T-helper 9 cell (primary cell): ENCODE measurements around the gene RBM43.
"Not testable (repeated sequence)": the region's sequence is repeated elsewhere in the genome, so short reads cannot be mapped to it uniquely, and the experiment has no call there.

Experiments
- DNase-seq: peaks from one replicate; pipeline ENCODE4 v3.0.0-alpha.2; 2020

RBM43 gene

DNA sequence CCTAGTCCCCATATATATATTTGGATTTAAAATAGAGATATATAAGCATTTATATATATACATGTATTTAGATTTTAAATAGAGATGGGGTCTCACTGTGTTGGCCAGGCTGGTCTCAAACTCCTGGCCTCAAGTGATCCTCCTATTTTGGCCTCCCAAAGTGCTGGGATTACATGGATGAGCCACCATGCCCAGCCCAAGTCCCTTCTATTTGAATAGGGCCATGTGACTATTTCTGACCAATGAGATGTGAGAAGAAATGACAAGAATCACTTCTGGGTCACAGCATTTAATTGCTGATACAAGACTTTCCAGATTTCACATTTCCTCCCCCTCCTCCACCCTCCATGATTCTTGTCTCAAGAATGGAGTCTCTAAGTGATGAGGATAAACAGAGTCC, 6.4 kb upstream of the RBM43 start:
- DNase-seq, result no peak

DNA sequence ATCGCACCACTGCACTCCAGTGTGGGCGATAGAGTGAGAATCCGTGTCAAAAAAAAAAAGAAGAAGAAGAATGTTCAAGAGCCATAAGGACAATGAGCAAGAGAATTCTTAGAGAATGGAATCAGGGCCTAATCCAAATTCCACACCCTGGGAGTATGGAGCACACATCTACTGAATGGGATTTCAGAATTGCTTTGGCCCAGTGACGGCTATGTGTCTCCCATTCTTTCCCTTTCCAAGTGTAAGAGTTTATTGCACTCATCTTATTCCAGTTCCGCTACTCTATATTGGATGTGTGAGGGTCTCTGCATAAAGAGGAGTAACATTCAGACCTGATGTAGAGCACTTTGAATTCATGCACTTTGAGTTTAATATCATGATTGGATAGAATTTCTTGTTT, 5.9 kb upstream of the RBM43 start:
- DNase-seq, result no peak

DNA sequence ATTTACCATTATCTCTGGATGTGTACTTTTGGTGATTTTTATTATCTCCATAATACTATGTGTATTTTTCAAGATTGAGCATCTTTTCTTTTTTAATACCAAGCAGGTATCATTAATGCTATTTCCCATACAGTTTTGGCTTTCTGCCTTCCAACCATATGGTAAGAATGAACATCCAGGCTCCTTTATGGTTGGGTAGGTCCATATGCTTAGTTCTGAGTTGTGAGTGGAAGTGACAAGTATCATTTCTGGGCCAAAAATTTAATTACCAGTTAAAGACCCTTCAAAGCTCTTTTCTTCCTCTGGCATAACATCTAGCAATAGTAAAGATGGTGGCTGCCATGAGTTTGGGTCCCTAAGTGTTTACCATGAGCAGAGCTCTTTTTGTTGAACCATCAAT, 4.3 kb upstream of the RBM43 start:
- no peak for DNase-seq

DNA sequence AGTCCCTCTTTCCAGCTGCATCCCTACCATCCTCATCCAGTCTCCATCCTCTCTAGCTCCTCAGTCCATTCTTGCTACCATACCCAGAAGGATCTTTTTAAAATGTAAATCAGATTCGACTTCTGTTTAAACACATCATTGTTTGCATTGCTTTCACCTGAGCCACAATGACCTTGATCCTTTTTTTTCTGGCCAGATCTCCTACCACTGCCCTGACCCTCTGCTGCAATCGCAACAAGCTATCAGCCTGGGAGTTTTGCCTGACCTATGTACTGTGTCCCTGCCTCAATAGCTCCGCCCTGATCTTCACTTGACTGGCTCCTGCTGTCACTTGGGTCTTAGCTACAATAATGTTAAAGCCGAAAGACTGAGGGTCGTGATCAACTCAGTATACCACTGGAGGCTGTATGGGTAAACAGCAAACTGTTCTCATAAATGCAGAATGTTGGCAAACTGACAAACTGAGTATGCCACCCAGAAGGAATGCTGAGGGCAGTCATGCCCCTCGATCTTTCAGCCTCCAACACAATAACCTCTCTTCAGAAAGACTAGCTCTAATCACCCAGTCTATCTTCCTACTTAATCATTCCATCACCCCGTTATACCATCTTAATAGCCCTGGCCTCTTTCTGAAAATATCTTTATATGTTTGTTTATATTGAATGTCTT, 2.6 kb upstream of the RBM43 start:
- no peak for DNase-seq

DNA sequence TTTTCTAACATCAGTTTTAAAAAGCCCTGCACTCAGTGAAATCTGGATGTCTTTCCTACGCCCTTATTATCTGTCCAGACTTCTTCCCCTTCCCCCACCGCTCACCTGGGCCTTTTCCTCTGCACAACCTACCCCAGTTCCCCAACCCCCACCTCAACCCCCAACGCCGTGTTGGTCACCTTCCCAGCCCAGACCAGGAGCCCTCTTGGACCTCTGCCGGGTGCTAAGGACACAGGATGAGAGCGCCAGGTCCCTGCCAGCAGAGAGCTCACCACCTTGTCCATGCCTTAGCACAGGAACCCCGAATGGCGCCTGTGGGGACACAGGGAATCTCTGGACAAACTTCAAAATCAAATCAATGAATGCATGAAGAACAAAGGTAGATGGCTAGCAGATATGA, 966 bp upstream of the RBM43 start:
- DNase-seq, result no peak

DNA sequence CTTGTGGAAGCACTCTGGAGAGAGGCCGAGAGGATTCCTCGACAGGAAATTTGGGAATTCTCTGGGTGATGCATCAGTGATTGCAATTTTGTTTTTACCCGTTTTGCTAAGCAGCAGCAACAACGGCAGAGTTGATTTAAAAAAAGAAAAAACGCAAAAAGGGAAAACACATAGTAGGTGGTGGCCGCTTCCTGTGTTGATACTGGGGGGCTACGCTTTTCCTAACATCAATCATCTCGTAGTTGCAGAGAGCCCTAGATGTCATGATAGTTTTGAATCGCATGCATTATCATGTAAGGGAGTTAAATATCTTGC, 271 bp upstream of the RBM43 start:
- DNase-seq, result no peak

DNA sequence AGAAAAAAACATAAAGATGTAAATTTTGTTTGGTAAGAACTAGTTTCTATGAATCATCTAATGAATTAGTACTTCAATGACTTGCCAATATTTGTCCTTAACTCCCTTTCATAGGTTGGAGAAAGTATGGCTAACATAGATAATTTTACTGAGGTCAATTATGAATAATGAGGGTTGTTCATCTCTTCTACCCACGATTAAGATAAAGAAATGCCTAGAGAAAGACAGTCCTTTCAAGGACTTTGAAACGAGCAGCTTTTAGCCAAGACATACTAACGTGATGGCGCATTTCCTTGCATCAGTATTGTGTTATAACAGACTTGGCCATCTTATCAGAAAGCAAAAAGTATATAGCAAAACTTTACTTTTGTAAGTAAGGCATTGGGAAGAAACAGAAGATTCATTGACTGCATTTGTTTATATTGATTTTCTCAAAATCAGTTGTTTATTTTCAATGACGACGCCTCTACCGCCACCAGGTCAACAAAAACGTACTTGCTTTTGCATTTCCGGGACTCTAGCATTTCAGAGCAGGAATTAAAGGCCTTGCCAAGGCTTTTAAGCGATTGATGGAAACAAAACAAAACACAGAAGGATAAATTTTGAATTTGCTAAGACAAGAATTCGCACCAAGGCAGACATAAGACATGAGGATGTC, 961 bp downstream of the RBM43 start:
- no peak for DNase-seq

DNA sequence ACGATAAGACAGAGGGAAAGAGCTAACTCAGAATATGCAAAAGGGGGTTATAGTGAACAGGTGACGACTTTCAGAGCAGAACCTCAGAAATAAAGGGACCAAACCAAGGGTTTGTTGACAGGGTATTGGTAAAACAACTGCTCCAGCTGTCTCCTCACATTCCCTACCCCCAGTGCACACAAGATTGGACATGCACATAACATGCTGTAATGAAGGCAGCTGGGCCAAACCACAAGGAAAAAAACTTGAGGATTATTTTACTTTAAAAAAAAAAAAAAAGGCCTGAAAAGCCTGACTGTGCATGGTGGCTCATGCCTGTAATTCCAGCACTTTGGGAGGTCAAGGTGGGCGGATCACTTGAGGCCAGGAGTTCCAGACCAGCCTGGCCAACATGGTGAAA, 3.5 kb downstream of the RBM43 start:
- no peak for DNase-seq

DNA sequence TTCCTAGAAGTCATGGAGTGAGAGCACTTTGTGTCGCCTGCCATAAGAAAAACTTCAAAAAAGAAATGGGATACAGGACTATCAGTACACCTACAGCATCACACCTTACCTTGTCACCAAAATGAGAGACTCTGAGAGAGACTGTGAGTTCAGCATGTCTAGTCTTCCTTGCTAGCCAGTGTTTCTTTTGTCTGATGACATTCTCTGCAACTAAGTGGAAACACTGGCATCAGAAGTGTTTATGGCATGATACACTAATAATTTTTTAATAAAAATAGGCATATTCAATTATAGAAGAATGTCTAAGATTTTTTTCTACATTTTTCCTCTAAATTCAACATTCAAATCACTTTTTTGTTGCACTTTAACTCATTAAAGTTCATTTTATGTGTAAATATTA, 9.0 kb downstream of the RBM43 start:
- no peak for DNase-seq

DNA sequence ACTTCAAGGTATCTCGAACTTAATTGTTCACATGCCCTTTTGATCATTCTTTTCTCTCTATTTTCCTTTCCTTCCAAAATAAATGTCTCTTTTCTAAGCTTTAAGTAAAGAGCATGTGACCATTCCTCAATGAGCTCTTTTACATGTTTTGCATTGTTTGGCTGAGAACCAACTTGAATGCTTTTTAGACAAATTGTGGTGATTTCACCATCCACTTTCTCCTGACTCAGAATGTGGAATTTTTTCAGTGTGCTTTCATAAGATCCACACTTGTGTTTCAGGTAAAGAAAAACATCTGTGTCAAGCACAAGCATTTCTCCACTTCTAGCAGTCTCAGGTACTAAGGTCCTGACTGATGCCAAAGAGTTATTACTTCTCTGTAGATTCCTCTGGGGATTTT, 10.7 kb downstream of the RBM43 start:
- no peak for DNase-seq

DNA sequence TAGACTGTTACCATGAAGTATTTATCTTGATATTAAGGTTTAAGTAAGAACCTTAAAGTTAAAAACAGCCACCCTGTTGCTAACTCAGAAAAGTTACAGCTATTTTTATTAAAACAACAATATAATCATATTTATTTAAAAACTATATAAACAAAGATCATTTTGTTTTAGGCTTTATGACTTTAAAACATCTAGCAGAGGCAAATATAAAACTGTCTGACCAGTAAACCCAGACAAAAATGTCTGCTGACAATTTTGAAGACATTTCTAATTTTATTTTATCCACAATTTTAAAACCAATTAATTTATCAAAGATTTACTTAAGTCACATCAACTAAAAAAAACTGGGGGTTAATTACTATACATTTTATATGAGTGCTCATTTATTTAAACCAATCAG, 14.2 kb downstream of the RBM43 start:
- no peak for DNase-seq

DNA sequence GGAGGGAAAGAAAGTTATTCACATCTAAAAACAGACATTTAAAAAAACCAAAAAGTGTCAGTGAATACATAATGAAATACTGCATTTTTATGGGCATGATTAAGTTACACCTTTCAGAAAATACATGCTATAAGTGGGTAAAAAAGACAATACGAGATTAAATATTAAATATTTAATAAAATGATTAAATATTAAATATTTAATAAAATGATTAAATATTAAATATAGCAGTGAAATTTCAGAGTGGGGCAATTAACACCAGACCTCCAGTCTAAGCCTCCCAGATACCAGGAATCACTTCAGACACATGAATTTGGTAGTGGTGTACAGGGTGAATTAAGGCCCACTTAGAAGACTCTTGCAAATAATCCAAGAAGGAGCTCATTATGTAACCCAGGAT, 15.5 kb downstream of the RBM43 start:
- DNase-seq, result no peak

DNA sequence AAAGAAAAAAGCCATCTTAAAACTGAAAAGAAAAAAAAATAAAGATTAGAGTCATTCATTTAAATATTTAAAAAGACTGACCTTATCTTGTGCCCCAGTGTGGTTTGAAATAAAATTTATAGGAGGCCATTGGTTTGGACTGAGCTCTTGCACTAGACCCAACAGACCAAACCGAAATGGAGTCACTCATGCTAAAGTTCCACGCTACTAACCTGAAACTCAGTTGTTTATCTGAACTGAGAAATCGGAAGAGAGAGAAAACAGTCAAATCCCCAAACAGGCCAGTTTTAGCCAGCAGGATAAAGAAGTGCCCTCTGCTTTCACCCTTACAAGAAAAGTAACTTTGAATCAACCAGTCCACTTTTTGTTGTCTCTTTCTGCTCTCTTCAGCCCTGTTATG, 18.2 kb downstream of the RBM43 start:
- DNase-seq, result no peak

DNA sequence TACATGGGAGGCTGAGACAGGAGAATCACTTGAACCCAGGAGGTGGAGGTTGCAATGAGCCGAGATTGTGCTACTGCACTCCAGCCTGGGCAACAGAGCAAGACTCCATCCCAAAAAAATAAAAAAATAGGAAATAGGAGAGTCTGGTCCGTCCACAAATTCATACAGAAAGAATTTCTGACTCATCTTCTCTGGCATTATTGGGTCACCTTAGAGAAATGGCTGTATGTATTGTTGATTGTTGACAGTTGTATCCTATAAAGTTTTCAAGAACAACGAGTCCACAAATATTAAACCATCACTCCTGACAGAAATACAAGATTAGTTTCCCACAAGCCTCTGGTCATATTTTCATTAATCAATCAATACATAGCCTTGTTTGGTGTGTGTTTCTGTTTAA, 20.4 kb downstream of the RBM43 start:
- no peak for DNase-seq

DNA sequence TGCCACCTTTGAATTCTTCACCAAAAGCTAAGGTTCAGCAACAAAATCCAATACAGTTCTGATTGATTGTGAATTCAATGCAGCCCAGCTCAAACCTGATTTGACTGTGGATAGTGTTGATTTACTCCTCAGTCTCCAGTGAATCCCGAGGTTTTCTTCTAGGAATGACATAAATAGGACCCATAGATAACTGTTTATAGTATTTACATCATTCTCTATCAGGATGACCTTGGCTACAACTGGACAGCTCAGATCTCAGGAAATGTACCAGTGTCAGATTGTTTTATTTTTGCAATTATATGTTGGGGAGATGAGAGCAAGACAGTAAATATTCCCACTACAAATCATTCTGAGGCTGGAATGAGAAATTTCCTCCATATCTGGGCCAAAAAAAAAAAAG, 21.2 kb downstream of the RBM43 start:
- no peak for DNase-seq

DNA sequence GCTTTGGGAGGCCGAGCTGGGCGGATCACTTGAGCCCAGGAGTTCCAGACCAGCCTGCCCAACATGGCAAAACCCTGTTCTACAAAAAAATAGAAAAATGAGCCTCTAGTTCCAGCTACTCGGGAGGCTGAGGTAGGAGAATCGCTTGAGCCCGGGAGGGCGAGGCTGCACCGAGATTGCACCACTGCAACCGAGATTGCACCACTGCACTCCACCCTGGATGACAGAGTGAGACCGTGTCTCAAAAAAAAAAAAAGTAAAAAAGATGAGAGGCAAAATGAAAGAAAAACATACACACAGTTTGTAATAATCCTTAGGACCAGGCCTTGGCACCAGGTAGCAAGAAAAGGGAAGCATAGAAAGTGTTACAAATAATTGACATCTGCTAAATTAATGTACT, 22.0 kb downstream of the RBM43 start:
- DNase-seq, result no peak

DNA sequence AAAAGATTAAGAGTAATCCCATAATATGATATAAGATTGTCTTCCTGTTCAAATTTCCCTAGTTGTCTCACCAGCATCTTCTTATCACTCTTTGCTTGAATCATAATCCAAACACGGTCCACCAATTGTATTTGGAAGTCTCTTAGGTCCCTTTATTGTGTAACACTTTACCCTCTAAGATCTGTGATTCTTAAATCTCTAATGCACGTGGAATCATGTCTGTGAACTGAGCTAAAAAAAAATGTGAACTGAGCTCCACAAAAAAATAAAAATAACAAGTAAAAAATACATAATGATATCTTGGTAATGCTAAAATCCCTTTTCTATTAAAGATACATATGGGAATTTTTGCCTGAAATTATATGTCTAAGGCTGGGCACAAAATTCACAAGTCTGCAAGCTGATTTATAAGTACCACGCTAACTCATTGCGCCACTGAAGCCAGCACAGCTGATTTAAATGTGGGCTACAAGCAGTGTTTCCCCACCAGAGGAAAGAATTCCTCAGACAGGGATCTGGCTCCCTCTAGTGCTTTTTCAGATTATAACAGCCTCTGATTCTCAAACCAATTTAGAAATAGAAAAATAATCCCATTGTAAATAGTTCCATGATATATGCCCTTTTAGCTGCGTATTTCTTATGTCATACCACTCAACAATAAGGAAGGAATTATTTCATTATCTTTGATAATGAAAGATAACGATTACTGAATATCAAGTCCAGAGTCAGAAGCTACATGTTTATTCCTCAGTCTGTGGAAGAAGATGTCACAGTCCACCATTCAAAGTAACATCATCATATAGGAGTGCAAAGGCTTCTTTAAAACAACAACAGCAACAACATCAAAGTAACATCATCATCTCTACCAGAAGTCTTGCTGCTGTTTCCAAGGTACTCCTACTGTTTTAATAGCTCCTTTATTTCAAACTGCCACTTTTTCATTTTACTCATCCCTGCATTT, 22.9 kb downstream of the RBM43 start:
- DNase-seq, result no peak

DNA sequence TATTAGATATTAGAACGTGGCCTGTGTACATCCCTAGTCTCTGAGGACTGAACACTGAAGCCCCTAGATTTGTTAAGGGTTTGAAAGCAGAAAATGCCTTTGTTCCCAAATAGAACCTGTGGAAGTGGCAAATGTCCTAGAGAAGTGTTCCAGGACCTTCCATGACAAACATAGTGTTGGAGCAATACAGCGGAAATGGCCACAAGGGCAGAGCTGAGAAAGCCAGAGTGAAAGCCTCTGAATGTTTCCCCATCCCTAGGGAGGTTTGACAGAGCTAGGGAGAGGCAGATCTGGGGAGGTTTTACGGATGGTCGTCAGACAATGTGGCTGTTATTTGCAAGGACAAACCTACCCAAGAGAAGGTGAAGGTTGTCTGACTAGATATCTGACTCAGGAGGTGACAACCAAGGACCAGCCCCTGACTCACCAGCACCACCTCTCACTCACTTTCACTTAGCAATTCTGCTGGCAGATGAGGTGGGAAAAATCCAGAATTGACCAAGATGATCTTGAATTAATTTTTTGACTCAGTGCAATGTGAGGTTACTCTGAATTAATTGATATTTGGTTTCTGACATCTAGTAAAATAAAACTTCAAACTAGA, 24.1 kb downstream of the RBM43 start:
- no peak for DNase-seq

DNA sequence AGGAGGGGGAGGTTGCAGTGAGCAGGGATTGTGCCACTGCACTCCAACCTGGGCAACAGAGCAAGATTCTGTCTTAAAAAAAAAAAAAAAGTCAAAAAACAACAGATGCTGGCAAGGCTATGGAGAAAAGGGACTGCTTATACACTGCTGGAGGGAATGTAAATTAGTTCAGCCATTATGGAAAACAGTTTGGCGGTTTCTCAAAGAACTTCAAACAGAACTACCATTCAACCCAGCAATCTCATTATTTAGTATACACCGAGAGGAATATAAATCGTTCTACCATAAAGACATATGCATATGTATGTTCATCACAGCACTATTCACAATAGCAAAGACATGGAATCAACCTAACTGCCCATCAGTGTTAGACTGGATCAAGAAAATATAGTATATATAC, 27.9 kb downstream of the RBM43 start:
- not testable (repeated sequence) for DNase-seq

DNA sequence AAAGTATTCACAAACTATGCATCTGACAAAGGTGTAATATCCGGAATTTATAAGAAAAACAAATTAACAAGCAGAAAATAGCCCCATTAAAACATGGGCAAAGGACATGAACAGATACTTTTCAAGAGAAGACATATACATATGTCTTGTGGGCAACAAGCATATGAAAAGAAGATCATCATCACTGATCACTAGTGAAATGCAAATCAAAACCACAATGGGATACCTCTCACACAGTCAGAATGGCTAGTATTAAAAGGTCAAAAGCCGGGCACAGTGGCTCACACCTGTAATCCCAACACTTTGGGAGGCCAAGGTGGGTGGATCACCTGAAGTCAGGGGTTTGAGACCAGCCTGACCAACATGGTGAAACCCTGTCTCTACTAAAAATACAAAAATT, 28.4 kb downstream of the RBM43 start:
- DNase-seq, result not testable (repeated sequence)

DNA sequence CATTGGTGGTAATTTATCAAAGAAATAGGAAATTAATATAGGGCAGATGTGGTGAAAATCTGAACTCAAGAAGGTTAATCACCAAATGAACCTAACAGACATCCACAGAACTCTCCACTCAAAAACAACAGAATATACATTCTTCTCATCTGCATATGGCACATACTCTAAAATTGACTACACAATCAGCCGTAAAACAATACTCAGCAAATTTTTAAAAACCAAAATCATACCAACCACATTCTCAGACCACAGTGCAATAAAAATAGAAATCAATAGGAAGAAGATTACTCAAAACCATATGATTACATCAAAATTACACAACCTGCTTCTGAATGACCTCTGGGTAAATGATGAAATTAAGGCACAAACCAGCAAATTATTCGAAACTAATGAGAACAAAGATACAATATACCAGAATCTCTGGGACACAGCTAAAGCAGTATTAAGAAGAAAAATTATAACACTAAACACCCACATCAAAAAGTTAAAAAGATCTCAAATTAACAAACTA, 31.0 kb downstream of the RBM43 start:
- no peak for DNase-seq

DNA sequence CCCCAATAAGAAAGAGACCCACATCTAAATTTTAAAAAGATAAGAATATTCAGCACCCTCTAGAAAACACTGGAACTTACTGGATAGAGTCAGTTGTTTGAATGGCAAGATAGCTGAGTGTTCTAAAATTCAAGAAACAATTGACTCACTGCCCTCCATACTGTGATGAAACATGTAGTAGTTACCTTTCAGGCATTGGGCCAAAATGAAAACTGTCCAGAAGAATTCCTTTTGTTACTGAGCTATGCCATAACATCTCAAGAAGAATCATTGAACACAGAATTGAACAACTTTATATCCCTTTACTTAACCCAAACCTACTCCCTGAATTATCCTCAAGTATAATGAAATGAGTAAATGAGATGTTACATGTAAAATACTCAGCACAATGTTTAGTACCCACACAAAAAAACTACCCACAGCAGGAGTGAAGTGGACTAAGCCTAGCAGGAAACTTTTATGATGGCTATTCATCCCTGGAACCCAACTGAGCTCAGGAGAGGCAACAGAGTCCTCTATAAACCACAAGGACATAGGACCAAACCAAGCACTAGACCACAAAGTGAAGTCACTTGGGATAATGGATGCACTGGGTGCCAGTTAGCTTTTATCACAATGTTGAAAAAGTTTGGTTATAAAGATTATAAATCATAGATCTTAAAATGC, 32.7 kb downstream of the RBM43 start:
- DNase-seq, result no peak

DNA sequence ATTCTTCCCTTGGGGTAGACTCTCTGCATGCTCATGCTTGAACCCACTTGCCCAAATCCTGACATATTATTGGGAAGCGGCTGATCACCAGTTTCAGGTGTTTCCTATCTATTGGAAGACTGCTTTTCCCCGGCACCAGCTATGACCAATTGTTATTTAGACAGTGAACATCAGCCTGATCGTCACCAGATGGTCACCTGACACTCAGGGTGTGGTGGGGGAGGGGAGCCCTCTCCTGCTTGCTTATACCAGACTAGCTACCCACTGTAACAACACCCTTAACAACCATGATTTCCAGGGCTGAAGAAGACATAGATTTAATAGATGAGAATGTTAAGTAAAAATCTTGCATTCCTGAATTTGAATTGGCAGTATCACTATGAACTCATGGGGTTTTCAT, 44.3 kb downstream of the RBM43 start:
- no peak for DNase-seq
